ENCODE measurements around the gene AP1S2.
"Not testable (repeated sequence)": the region's sequence is repeated elsewhere in the genome, so short reads cannot be mapped to it uniquely, and the experiment has no call there.

AP1S2 gene

DNA sequence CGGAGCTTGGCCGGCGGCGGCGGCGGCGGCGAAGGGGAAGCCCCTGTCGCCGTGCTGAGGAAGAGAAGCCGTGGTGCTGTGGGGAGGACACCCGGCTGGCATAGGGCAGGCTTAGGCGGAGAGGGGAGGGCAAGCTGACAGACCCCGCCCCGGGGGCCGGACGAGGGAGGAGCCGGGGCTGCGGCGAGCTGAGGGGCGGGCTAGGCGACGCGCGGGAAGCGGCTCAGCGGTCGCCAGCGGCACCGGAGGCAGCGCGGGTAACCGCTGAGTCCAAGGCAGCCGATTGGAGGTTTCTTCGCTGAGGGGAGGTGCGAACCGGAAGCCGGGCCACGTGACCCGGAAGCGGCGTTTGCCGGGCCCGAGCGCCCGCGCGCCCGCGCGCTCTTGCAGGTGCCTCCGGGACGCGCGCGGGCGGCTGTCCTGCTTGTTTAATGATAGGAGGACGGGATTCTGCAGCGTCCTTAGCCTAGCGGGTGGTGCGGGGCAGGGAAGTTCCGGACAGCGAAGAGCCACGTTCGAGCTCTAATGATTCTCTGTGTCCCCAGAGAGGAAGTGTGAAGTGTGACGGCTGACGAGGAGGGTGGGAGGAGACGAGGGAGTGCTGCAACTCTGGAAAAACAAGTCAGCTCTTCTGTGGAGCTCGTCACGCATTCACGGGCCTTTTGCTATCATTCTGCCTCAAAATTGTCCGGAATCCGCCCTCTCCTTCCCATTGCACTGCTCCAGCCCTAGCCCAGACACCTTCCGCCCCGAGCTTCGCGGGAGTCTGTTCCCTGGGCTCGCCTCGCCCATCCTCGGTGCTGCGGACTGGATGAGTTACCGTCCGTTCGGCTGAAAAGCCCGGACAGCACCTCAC lies at the start of gene AP1S2:
AP1S2 (minus strand) TSS at position 102 of the 856 bp plus-strand sequence. CDS start 2,289 bp downstream, outside the sequence.
- DNase-seq (ENCODE audit: extremely low spot score, insufficient read length, low read depth) (peak; percentile 55), FAIRE-seq (peak; percentile 98)

- FAIRE-seq (peak; percentile 99), DNase-seq (ENCODE audit: extremely low spot score, insufficient read length, low read depth) (no peak)
Observed at GRCh38 chrX:15903186-15903681, 48.6 kb upstream of the AP1S2 start.

GRCh38 chrX:15895334-15895733 lies 40.7 kb upstream of the AP1S2 start:
- DNase-seq (ENCODE audit: extremely low spot score, insufficient read length, low read depth) (no peak), FAIRE-seq (no peak)

- no peak for DNase-seq (ENCODE audit: extremely low spot score, insufficient read length, low read depth)
- FAIRE-seq = peak; percentile 73
Observed at GRCh38 chrX:15894724-15895123, 40.1 kb upstream of the AP1S2 start.

DNA sequence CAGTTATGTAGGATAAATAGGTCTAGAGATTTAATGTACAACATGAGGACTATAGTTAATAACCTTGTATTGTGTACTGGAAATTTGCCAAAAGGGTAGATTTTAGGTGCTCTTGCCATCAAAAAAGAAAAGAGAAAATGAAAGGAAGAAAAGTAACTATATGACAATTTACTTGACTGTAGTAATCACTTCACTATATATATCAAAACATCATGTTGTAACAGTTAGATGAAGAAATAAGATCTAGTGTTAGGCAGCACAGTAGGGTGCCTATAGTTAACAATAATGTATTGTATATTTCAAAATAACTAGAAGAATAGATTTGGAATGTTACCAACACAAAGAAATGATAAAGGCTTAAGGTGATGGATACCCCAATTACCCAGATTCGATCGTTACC lies 35.9 kb upstream of the AP1S2 start:
- no peak for FAIRE-seq
- no peak for DNase-seq (ENCODE audit: extremely low spot score, insufficient read length, low read depth)

DNA sequence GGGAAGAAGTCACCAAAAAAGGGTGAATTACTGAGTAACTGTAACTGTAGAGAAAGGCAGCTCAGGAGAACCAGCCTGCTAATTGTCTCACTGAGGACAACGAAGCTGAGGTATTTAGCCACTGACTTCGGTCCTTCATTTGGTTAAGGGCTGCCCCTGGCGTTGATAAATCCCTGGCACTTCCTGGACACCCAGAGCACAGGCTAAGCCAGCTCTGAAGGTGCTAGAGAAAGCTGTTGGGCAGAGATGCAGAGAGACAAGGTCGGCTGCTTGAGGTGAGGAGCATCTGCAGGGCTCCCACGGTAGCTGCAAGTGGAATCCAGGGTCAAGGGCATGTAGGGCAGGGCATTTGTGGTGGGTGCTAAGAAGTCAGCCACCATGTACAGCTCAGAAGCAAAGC lies 33.4 kb upstream of the AP1S2 start:
- no peak for FAIRE-seq
- DNase-seq (ENCODE audit: extremely low spot score, insufficient read length, low read depth) = no peak

DNA sequence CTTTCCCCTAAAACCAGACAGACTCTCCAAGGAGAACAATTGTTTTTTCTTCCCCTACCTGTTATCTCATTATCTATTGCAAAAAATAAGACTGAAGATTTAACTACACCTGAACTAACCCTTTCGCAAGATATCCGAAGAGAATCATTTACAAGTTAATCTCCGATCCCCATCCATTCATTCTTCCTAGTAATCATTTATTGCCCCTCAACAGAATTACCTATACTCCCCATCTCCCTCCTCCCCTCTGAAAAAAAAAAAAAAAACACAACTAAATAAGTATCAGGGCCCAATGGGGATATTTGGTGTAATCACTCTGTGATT lies 28.9 kb upstream of the AP1S2 start:
- DNase-seq (ENCODE audit: extremely low spot score, insufficient read length, low read depth) (no peak), FAIRE-seq (no peak)

GRCh38 chrX:15882704-15883539 lies 28.3 kb upstream of the AP1S2 start:
- FAIRE-seq (peak; percentile 93), DNase-seq (ENCODE audit: extremely low spot score, insufficient read length, low read depth) (no peak)

DNA sequence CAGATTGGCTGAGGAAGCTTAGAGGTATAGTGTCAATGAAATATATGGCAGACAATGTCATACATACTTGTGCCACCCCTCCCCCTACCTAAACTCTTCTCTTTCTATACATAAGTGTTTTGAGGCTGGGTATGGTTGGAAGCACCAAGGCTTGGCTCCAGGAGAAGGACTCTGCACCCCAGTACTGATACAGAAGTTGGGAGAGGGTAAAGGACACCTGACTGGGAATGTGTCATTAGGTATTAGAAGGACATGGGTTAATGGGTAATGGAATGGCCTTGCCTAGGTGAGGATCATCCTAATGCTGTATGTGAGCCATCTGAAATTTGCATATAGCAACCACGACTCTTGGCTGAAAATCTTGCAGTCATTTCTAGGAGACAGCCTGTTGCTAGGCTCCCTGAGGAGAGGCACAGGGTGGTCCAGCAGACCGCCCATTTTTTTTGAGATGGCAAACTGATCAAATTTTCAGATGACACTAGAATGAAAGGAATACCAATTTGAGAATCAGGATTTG lies 26.8 kb upstream of the AP1S2 start:
- DNase-seq (ENCODE audit: extremely low spot score, insufficient read length, low read depth) (no peak), FAIRE-seq (no peak)

DNA sequence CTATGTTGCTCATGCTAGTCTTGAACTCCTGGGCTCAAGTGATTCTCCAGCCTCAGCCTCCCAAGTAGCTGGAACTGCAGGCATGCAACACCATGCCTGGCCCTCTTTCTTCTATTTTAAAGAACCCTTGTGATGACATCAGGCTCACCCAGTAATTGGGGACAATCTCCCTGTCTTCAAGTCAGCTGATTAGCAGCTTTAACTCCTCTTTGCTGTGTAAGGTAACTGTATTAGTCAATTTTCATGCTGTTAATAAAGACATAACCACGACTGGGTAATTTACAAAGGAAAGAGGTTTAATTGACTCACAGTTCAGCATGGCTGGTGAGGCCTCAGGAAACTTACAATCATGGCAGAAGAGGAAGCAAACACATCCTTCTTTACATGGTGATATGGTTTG lies 23.3 kb upstream of the AP1S2 start:
- FAIRE-seq; DNase-seq (ENCODE audit: extremely low spot score, insufficient read length, low read depth): not testable (repeated sequence)

DNA sequence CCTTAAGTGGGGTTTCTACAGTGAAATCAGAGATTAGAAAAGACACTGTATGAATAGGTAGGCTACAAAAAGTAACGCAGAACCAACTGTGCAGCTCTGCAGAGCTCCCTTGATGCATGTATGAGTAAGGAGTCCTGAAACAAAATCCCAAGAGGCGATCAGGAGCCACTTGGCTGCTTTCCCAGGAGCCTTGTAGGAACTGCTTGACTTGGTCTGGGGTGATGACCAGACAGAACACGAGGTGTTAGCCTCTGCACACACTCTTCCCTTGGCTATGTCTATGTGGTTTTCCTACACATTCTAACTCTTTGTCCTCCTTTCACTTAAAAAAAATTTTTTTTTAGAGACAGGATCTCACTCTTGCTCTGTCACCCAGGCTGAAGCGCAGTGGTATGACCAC lies 22.8 kb upstream of the AP1S2 start:
- FAIRE-seq = no peak
- no peak for DNase-seq (ENCODE audit: extremely low spot score, insufficient read length, low read depth)

- no peak for DNase-seq (ENCODE audit: extremely low spot score, insufficient read length, low read depth)
- no peak for FAIRE-seq
Observed at GRCh38 chrX:15874672-15875071, 20.1 kb upstream of the AP1S2 start.

DNA sequence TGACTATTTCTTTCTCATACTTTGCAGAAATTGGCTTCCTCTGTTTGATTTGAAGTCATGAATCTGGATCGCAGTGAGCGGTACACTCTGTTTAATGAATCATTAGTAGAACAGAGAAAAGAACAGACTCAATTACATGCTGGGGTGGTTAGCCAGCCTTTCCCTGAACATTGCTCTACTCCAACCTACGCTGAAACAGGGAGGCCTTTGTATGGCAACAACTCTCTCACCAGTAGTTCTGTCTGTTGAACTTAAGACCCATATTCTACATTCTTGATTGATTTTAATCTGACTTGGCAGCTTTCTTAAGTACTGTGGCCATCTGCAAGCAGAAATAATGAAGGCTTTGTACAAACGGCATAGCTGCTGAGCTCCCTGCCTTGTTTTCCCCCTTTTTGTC lies 19.0 kb upstream of the AP1S2 start:
- FAIRE-seq (no peak), DNase-seq (ENCODE audit: extremely low spot score, insufficient read length, low read depth) (no peak)

- FAIRE-seq = no peak
- DNase-seq (ENCODE audit: extremely low spot score, insufficient read length, low read depth) = no peak
Observed at GRCh38 chrX:15870310-15870709, 15.7 kb upstream of the AP1S2 start.

- FAIRE-seq (no peak), DNase-seq (ENCODE audit: extremely low spot score, insufficient read length, low read depth) (no peak)
Observed at GRCh38 chrX:15869695-15870094, 15.1 kb upstream of the AP1S2 start.

GRCh38 chrX:15866147-15866546 lies 11.5 kb upstream of the AP1S2 start:
- FAIRE-seq (no peak), DNase-seq (ENCODE audit: extremely low spot score, insufficient read length, low read depth) (no peak)

DNA sequence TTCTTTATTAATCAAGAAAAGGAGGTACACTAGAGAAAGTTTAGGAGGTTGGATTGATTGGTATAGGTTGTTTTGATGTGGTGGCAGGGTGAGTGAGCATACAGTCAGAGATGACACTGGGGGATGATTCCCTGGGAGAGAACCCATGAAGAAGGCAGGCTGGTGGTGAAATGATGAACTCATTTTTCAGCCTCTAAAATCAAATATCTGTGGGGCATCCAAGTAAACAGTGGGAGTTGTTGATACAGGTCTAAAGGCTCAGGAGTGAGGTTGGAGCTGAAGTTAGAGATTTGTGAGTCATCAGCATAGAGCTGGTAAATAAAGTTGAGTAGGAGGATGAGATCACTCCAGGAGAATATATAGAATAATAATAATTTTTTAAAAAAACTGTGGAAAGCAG lies 10.0 kb upstream of the AP1S2 start:
- DNase-seq (ENCODE audit: extremely low spot score, insufficient read length, low read depth) = no peak
- peak; percentile 31 for FAIRE-seq

GRCh38 chrX:15864023-15864422 lies 9.4 kb upstream of the AP1S2 start:
- FAIRE-seq = no peak
- DNase-seq (ENCODE audit: extremely low spot score, insufficient read length, low read depth) = no peak

DNA sequence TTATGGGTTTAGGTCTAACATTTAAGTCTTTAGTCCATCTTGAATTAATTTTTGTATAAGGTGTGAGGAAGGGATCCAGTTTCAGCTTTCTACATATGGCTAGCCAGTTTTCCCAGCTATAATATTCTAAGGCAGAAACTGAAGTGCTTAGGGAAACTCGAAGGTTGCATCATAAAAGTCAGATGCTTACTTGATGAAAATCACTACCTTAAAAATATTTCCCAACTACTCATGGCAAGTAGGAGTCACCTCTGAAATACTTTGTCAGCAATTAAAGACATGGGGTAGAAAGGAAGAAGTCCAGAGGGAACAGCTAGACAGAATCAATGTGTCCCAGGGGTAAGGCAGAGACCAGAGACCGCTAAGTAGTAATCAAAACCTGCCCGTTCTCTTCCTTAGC lies 6.3 kb upstream of the AP1S2 start:
- DNase-seq (ENCODE audit: extremely low spot score, insufficient read length, low read depth) = no peak
- FAIRE-seq = no peak

GRCh38 chrX:15858051-15858450 lies 3.4 kb upstream of the AP1S2 start:
- no peak for FAIRE-seq

GRCh38 chrX:15856636-15857035 lies 2.0 kb upstream of the AP1S2 start:
- FAIRE-seq (no peak), DNase-seq (ENCODE audit: extremely low spot score, insufficient read length, low read depth) (no peak)

More at GRCh38 chrX:15858051-15858450, 3.4 kb upstream of the AP1S2 start:
- DNase-seq (ENCODE audit: extremely low spot score, insufficient read length, low read depth) = no peak
